HG03159 (cell line): ENCODE measurements around the gene PYHIN1.

ENCODE experiments used
- ATAC-seq: cut with Tn5 transposase; IDR thresholded peaks from one replicate; pipeline ENCODE4 v1.9.1; 2021; ENCODE audit warnings: mild to moderate bottlenecking, moderate library complexity; ENCODE audit not compliant: unreplicated experiment

PYHIN1 gene

GRCh38 chr1:158931055-158931737 is at the start of gene PYHIN1:
Gene PYHIN1, plus strand, starts transcription at chr1:158931552. Its CDS starts 5,359 bp downstream, at chr1:158936911.
- ATAC-seq, result no peak

- no peak for ATAC-seq
Measured at GRCh38 chr1:158893654-158894053, 37.7 kb upstream of the PYHIN1 start.

- ATAC-seq, result no peak
Measured at GRCh38 chr1:158898722-158899121, 32.6 kb upstream of the PYHIN1 start.

GRCh38 chr1:158901623-158902022 is 29.7 kb upstream of the PYHIN1 start:
- no peak for ATAC-seq

GRCh38 chr1:158916085-158916484 is 15.3 kb upstream of the PYHIN1 start:
- ATAC-seq, result no peak

GRCh38 chr1:158924677-158925076 is 6.7 kb upstream of the PYHIN1 start:
- no peak for ATAC-seq

- no peak for ATAC-seq
Measured at GRCh38 chr1:158930504-158930903, 848 bp upstream of the PYHIN1 start.

GRCh38 chr1:158932171-158932570 is 819 bp downstream of the PYHIN1 start:
- ATAC-seq, result no peak

GRCh38 chr1:158933621-158934020 is 2.3 kb downstream of the PYHIN1 start:
- ATAC-seq, result no peak

GRCh38 chr1:158939180-158939579 is 7.8 kb downstream of the PYHIN1 start:
- no peak for ATAC-seq

- no peak for ATAC-seq
Measured at GRCh38 chr1:158941317-158941716, 10.0 kb downstream of the PYHIN1 start.

GRCh38 chr1:158942490-158942889 is 11.1 kb downstream of the PYHIN1 start:
- ATAC-seq, result no peak

- no peak for ATAC-seq
Measured at GRCh38 chr1:158943059-158943458, 11.7 kb downstream of the PYHIN1 start.

- no peak for ATAC-seq
Measured at GRCh38 chr1:158945061-158945460, 13.7 kb downstream of the PYHIN1 start.

GRCh38 chr1:158946785-158947184 is 15.4 kb downstream of the PYHIN1 start:
- no peak for ATAC-seq

GRCh38 chr1:158951956-158952355 is 20.6 kb downstream of the PYHIN1 start:
- ATAC-seq, result no peak

GRCh38 chr1:158952416-158952815 is 21.1 kb downstream of the PYHIN1 start:
- no peak for ATAC-seq

GRCh38 chr1:158961178-158961577 is 29.8 kb downstream of the PYHIN1 start:
- no peak for ATAC-seq

- no peak for ATAC-seq
Measured at GRCh38 chr1:158962983-158963382, 31.6 kb downstream of the PYHIN1 start.

GRCh38 chr1:158969166-158969565 is 37.8 kb downstream of the PYHIN1 start:
- ATAC-seq, result no peak

GRCh38 chr1:158969855-158970254 is 38.5 kb downstream of the PYHIN1 start:
- no peak for ATAC-seq

GRCh38 chr1:158972841-158973240 is 41.5 kb downstream of the PYHIN1 start:
- ATAC-seq, result no peak

- ATAC-seq, result no peak
Measured at GRCh38 chr1:158976219-158976618, 44.9 kb downstream of the PYHIN1 start.
